PC-9 (cell line): ENCODE measurements around the gene IDI2. TPM values are rescaled to one million over a fixed set of nuclear protein-coding genes. Genes with fewer than 3 reads are reported as not detected.

Experiments used
- BruUV-seq: library from RNA; stranded (reverse); fragments of 400-500 nt; replicated peaks from 2 replicates; lab custom pipeline; 2021; lab: Mats Ljungman, UMichigan
- CTCF ChIA-PET: fragments of 300-600 bp; sonication (Branson Sonifier 250); formaldehyde crosslinking; loops from one replicate; lab custom pipeline; 2022; ENCODE audit warnings: antibody characterized with exemption; lab: Charles Lee
- POLR2A ChIA-PET: fragments of 300-600 bp; sonication (Branson Sonifier 250); formaldehyde crosslinking; loops from one replicate; lab custom pipeline; 2022; ENCODE audit warnings: antibody characterized with exemption; ENCODE audit not compliant: unreplicated experiment; lab: Charles Lee
- DNase-seq, 2 experiments: peaks; one replicate each; pipeline versions ENCODE4 v3.0.0 to v3.0.0-alpha.2; 2015 to 2022; ENCODE audit warnings: mixed read lengths in 1 of 2
- H2AFZ ChIP-seq: fragments of 200-600 bp; sonication (generic); 2 replicates; pipeline ENCODE4 v1.8.1; 2017; ENCODE audit warnings: antibody characterized with exemption
- H3F3A ChIP-seq: fragments of 200-600 bp; sonication (generic); 2 replicates; pipeline ENCODE4 v1.8.1; 2017; ENCODE audit warnings: antibody characterized with exemption, mild to moderate bottlenecking, low read depth; ENCODE audit not compliant: insufficient read depth
- H3K27ac ChIP-seq: fragments of 200-600 bp; sonication (generic); 2 replicates; pipeline ENCODE4 v1.6.1; 2016; ENCODE audit warnings: mixed run types
- H3K27me3 ChIP-seq: fragments of 200-600 bp; sonication (generic); 2 replicates; pipeline ENCODE4 v1.6.1; 2016; ENCODE audit warnings: low read depth, mixed run types; ENCODE audit not compliant: insufficient read depth
- H3K36me3 ChIP-seq: fragments of 200-600 bp; sonication (generic); 2 replicates; pipeline ENCODE4 v1.6.1; 2016; ENCODE audit warnings: low read depth, mixed run types
- H3K4me1 ChIP-seq: fragments of 200-600 bp; sonication (generic); replicated peaks from 2 replicates; pipeline ENCODE4 v1.6.1; 2016; ENCODE audit warnings: mixed run types; ENCODE audit not compliant: insufficient read depth
- H3K4me2 ChIP-seq: fragments of 200-600 bp; sonication (generic); 2 replicates; pipeline ENCODE4 v1.6.1; 2017; ENCODE audit warnings: mixed run types
- H3K4me3 ChIP-seq: fragments of 200-600 bp; sonication (generic); 2 replicates; pipeline ENCODE4 v1.6.1; 2016; ENCODE audit warnings: mixed run types
- H3K79me2 ChIP-seq: fragments of 200-600 bp; sonication (generic); 2 replicates; pipeline ENCODE4 v1.6.1; 2017; ENCODE audit warnings: low read depth, mixed run types
- H3K9me2 ChIP-seq: fragments of 200-600 bp; sonication (generic); 2 replicates; pipeline ENCODE4 v1.8.1; 2017; ENCODE audit warnings: mild to moderate bottlenecking; ENCODE audit not compliant: insufficient read depth
- H3K9me3 ChIP-seq: fragments of 200-600 bp; sonication (generic); 2 replicates; pipeline ENCODE4 v1.8.1; 2016; ENCODE audit warnings: low read depth; ENCODE audit not compliant: insufficient read depth
- H4K20me1 ChIP-seq: fragments of 200-600 bp; sonication (generic); 2 replicates; pipeline ENCODE4 v1.8.1; 2017; ENCODE audit not compliant: insufficient read depth
- CTCF ChIP-seq: fragments of 200-600 bp; sonication (generic); conservative IDR thresholded peaks from 2 replicates; pipeline ENCODE4 v1.6.1; 2017; ENCODE audit warnings: mixed run types, antibody characterized with exemption, mild to moderate bottlenecking, moderate library complexity
- EZH2 ChIP-seq: fragments of 200-600 bp; sonication (generic); IDR thresholded peaks from 2 replicates; pipeline ENCODE4 v1.8.0; 2017; ENCODE audit warnings: antibody characterized with exemption, low read depth
- intact Hi-C: fragments of 100-400 bp; cut with micrococcal nuclease; formaldehyde crosslinking; loops from one replicate; pipeline ENCODE4 v1.10.0; 2022; ENCODE audit not compliant: unreplicated experiment
- total RNA-seq: library from RNA; stranded (reverse); gene quantifications from 2 replicates; pipeline ENCODE4 v1.2.3, GENCODE V29; 2021

The IDI2 gene
- total RNA-seq, 1 experiment from 2014 or later, result not detected

GRCh38 chr10:1059902-1060301 is 34.2 kb upstream of the IDI2 start:
- H3K27ac ChIP-seq, result no peak overlapping the region
- ChIA-PET CTCF (no interaction called here), POLR2A (no interaction called here)
- no peak for DNase-seq
- H3K4me3 ChIP-seq, result no peak overlapping the region
- 0 out of 2 replicates have a peak, but pooled peaks cover 6% of the 10 kb centered on the region for H4K20me1 ChIP-seq
- no TSS peak for BruUV-seq
- peaks cover 57% of the 10 kb centered on the region for H3K79me2 ChIP-seq
- no peaks in the 10 kb centered on the region for H3K27me3 ChIP-seq
- H3K36me3 ChIP-seq, result no peaks in the 10 kb centered on the region
- H3F3A ChIP-seq, result peaks cover 11% of the 10 kb centered on the region; the same call in 1 of the 2 replicates
- H2AFZ ChIP-seq, result no peak overlapping the region
- no peak overlapping the region for H3K4me2 ChIP-seq
- no peaks in the 10 kb centered on the region for H3K9me3 ChIP-seq
- H3K4me1 ChIP-seq, result peaks cover 13% of the 10 kb centered on the region
- no peak for TF ChIP-seq CTCF
- intact Hi-C loops, result no loop called here
- H3K9me2 ChIP-seq, result no peaks in the 10 kb centered on the region

- Histone ChIP-seq H3K36me3 (no peaks in the 10 kb centered on the region), H3K4me1 (peaks cover 19% of the 10 kb centered on the region), H3K79me2 (peaks cover 76% of the 10 kb centered on the region), H3K4me2 (peak overlapping the region; percentile 89), H3K9me2 (no peaks in the 10 kb centered on the region), H3F3A (peaks cover 11% of the 10 kb centered on the region; the same call in 1 of the 2 replicates), H3K9me3 (no peaks in the 10 kb centered on the region), H3K27me3 (no peaks in the 10 kb centered on the region), H3K27ac (no peak overlapping the region), H3K4me3 (peak overlapping the region; percentile 96; the same call in 1 of the 2 replicates), H4K20me1 (peaks cover 6% of the 10 kb centered on the region; the same call in 1 of the 2 replicates), H2AFZ (no peak overlapping the region)
- ChIA-PET POLR2A (no interaction called here), CTCF (no interaction called here)
- no peak for DNase-seq
- BruUV-seq, result TSS peak; percentile 37
- intact Hi-C loops, result no loop called here
- TF ChIP-seq EZH2 (no peak), CTCF (no peak)
Observed at GRCh38 chr10:1058017-1058416, 32.4 kb upstream of the IDI2 start.

GRCh38 chr10:1057106-1057657 is 31.5 kb upstream of the IDI2 start:
- Histone ChIP-seq H3K4me1 (peaks cover 19% of the 10 kb centered on the region), H2AFZ (peak overlapping the region; percentile 87), H3K27me3 (no peaks in the 10 kb centered on the region), H3K36me3 (no peaks in the 10 kb centered on the region), H3F3A (peaks cover 11% of the 10 kb centered on the region; the same call in 1 of the 2 replicates), H3K4me3 (peak overlapping the region; percentile 96), H3K79me2 (peaks cover 83% of the 10 kb centered on the region), H3K4me2 (peak overlapping the region; percentile 89), H3K27ac (no peak overlapping the region), H3K9me3 (no peaks in the 10 kb centered on the region), H3K9me2 (no peaks in the 10 kb centered on the region), H4K20me1 (peaks cover 6% of the 10 kb centered on the region; the same call in 1 of the 2 replicates)
- CTCF ChIA-PET, result no interaction called here
- intact Hi-C loops, result no loop called here
- no peak for DNase-seq
- POLR2A ChIA-PET, result no interaction called here
- BruUV-seq, result no TSS peak
- TF ChIP-seq EZH2, result no peak
- no peak for TF ChIP-seq CTCF
